PC-9 (cell line): Measurements from ENCODE around the gene MAOB. TPM values are rescaled to one million over a fixed set of nuclear protein-coding genes. Genes with fewer than 3 reads are reported as not detected.

Source experiments
- BruUV-seq: library from RNA; stranded (reverse); fragments of 400-500 nt; replicated peaks from 2 replicates; lab custom pipeline; 2021; lab: Mats Ljungman, UMichigan
- CTCF ChIA-PET: fragments of 300-600 bp; sonication (Branson Sonifier 250); formaldehyde crosslinking; loops from one replicate; lab custom pipeline; 2022; ENCODE audit warnings: antibody characterized with exemption; lab: Charles Lee
- POLR2A ChIA-PET: fragments of 300-600 bp; sonication (Branson Sonifier 250); formaldehyde crosslinking; loops from one replicate; lab custom pipeline; 2022; ENCODE audit warnings: antibody characterized with exemption; ENCODE audit not compliant: unreplicated experiment; lab: Charles Lee
- DNase-seq, 2 experiments: peaks; one replicate each; pipeline versions ENCODE4 v3.0.0 to v3.0.0-alpha.2; 2015 to 2022; ENCODE audit warnings: mixed read lengths in 1 of 2
- H2AFZ ChIP-seq: fragments of 200-600 bp; sonication (generic); 2 replicates; pipeline ENCODE4 v1.8.1; 2017; ENCODE audit warnings: antibody characterized with exemption
- H3F3A ChIP-seq: fragments of 200-600 bp; sonication (generic); 2 replicates; pipeline ENCODE4 v1.8.1; 2017; ENCODE audit warnings: antibody characterized with exemption, mild to moderate bottlenecking, low read depth; ENCODE audit not compliant: insufficient read depth
- H3K27ac ChIP-seq: fragments of 200-600 bp; sonication (generic); 2 replicates; pipeline ENCODE4 v1.6.1; 2016; ENCODE audit warnings: mixed run types
- H3K27me3 ChIP-seq: fragments of 200-600 bp; sonication (generic); 2 replicates; pipeline ENCODE4 v1.6.1; 2016; ENCODE audit warnings: low read depth, mixed run types; ENCODE audit not compliant: insufficient read depth
- H3K36me3 ChIP-seq: fragments of 200-600 bp; sonication (generic); 2 replicates; pipeline ENCODE4 v1.6.1; 2016; ENCODE audit warnings: low read depth, mixed run types
- H3K4me1 ChIP-seq: fragments of 200-600 bp; sonication (generic); replicated peaks from 2 replicates; pipeline ENCODE4 v1.6.1; 2016; ENCODE audit warnings: mixed run types; ENCODE audit not compliant: insufficient read depth
- H3K4me2 ChIP-seq: fragments of 200-600 bp; sonication (generic); 2 replicates; pipeline ENCODE4 v1.6.1; 2017; ENCODE audit warnings: mixed run types
- H3K4me3 ChIP-seq: fragments of 200-600 bp; sonication (generic); 2 replicates; pipeline ENCODE4 v1.6.1; 2016; ENCODE audit warnings: mixed run types
- H3K79me2 ChIP-seq: fragments of 200-600 bp; sonication (generic); 2 replicates; pipeline ENCODE4 v1.6.1; 2017; ENCODE audit warnings: low read depth, mixed run types
- H3K9me2 ChIP-seq: fragments of 200-600 bp; sonication (generic); 2 replicates; pipeline ENCODE4 v1.8.1; 2017; ENCODE audit warnings: mild to moderate bottlenecking; ENCODE audit not compliant: insufficient read depth
- H3K9me3 ChIP-seq: fragments of 200-600 bp; sonication (generic); 2 replicates; pipeline ENCODE4 v1.8.1; 2016; ENCODE audit warnings: low read depth; ENCODE audit not compliant: insufficient read depth
- H4K20me1 ChIP-seq: fragments of 200-600 bp; sonication (generic); 2 replicates; pipeline ENCODE4 v1.8.1; 2017; ENCODE audit not compliant: insufficient read depth
- EZH2 ChIP-seq: fragments of 200-600 bp; sonication (generic); IDR thresholded peaks from 2 replicates; pipeline ENCODE4 v1.8.0; 2017; ENCODE audit warnings: antibody characterized with exemption, low read depth
- intact Hi-C: fragments of 100-400 bp; cut with micrococcal nuclease; formaldehyde crosslinking; loops from one replicate; pipeline ENCODE4 v1.10.0; 2022; ENCODE audit not compliant: unreplicated experiment
- total RNA-seq: library from RNA; stranded (reverse); gene quantifications from 2 replicates; pipeline ENCODE4 v1.2.3, GENCODE V29; 2021
- TF ChIP-seq, protein P1 (sequence below): fragments of 200-600 bp; sonication (generic); conservative IDR thresholded peaks from 2 replicates; pipeline ENCODE4 v1.6.1; 2017; ENCODE audit warnings: mixed run types, antibody characterized with exemption, mild to moderate bottlenecking, moderate library complexity

MAOB gene
- total RNA-seq, 1 experiment from 2014 or later, result 0.74 TPM

GRCh38 chrX:43827791-43828190 is 54.5 kb downstream of the MAOB start:
- Histone ChIP-seq H3K9me3 (no peaks in the 10 kb centered on the region), H3K4me1 (no peaks in the 10 kb centered on the region), H3K36me3 (no peaks in the 10 kb centered on the region), H3K27me3 (no peaks in the 10 kb centered on the region), H4K20me1 (no peaks in the 10 kb centered on the region), H3K4me3 (no peak overlapping the region), H3K27ac (no peak overlapping the region), H3K4me2 (no peak overlapping the region), H3K9me2 (no peaks in the 10 kb centered on the region), H3K79me2 (no peaks in the 10 kb centered on the region), H3F3A (no peaks in the 10 kb centered on the region), H2AFZ (no peak overlapping the region)
- ChIA-PET POLR2A (no interaction called here), CTCF (no interaction called here)
- BruUV-seq, result no TSS peak
- no peak for TF ChIP-seq EZH2
- TF ChIP-seq, protein P1, sequence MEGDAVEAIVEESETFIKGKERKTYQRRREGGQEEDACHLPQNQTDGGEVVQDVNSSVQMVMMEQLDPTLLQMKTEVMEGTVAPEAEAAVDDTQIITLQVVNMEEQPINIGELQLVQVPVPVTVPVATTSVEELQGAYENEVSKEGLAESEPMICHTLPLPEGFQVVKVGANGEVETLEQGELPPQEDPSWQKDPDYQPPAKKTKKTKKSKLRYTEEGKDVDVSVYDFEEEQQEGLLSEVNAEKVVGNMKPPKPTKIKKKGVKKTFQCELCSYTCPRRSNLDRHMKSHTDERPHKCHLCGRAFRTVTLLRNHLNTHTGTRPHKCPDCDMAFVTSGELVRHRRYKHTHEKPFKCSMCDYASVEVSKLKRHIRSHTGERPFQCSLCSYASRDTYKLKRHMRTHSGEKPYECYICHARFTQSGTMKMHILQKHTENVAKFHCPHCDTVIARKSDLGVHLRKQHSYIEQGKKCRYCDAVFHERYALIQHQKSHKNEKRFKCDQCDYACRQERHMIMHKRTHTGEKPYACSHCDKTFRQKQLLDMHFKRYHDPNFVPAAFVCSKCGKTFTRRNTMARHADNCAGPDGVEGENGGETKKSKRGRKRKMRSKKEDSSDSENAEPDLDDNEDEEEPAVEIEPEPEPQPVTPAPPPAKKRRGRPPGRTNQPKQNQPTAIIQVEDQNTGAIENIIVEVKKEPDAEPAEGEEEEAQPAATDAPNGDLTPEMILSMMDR, result no peak
- intact Hi-C loops, result no loop called here
- DNase-seq, result no peak

DNA sequence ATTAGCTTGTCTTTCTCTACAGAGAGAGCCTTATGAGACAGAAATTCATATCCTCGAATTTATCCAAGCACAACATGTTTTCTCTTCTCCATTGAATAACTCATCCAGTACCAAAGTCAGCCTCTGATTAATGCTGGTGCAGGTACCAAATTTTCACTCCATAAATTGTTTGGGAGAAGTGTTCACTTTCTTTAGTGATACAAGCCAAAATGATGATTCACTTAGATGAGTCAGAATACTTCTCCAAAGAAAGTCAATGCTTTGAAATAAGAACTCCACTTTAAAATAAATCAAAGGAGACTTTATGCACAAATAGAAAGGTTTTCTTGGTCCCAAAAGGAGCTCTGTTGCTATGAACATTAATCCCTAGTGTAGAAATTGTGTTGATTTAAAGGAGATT is 60.2 kb downstream of the MAOB start:
- ChIA-PET CTCF (no interaction called here), POLR2A (no interaction called here)
- Histone ChIP-seq H2AFZ (no peak overlapping the region), H3K27ac (no peak overlapping the region), H3K4me3 (no peak overlapping the region), H3K9me2 (no peaks in the 10 kb centered on the region), H3K4me2 (no peak overlapping the region), H4K20me1 (no peaks in the 10 kb centered on the region), H3F3A (no peaks in the 10 kb centered on the region), H3K36me3 (no peaks in the 10 kb centered on the region), H3K27me3 (no peaks in the 10 kb centered on the region), H3K9me3 (no peaks in the 10 kb centered on the region), H3K79me2 (no peaks in the 10 kb centered on the region), H3K4me1 (no peaks in the 10 kb centered on the region)
- intact Hi-C loops, result no loop called here
- no peak for DNase-seq
- BruUV-seq, result no TSS peak
- TF ChIP-seq, protein P1, result no peak
- TF ChIP-seq EZH2, result no peak

GRCh38 chrX:43817444-43817843 is 64.8 kb downstream of the MAOB start:
- no peaks in the 10 kb centered on the region for H4K20me1 ChIP-seq
- no peaks in the 10 kb centered on the region for H3K4me1 ChIP-seq
- H3K27me3 ChIP-seq, result no peaks in the 10 kb centered on the region
- ChIA-PET POLR2A (no interaction called here), CTCF (no interaction called here)
- no peaks in the 10 kb centered on the region for H3K36me3 ChIP-seq
- no peak for DNase-seq
- H3F3A ChIP-seq, result no peaks in the 10 kb centered on the region
- no peak overlapping the region for H3K27ac ChIP-seq
- H2AFZ ChIP-seq, result no peak overlapping the region
- H3K9me2 ChIP-seq, result no peaks in the 10 kb centered on the region
- no peak overlapping the region for H3K4me2 ChIP-seq
- TF ChIP-seq, protein P1, result no peak
- TF ChIP-seq EZH2, result no peak
- no peaks in the 10 kb centered on the region for H3K9me3 ChIP-seq
- BruUV-seq, result no TSS peak
- H3K79me2 ChIP-seq, result no peaks in the 10 kb centered on the region
- intact Hi-C loops, result no loop called here
- H3K4me3 ChIP-seq, result no peak overlapping the region
